ENCODE data around the gene NTF4. TPM values are rescaled to one million over a fixed set of nuclear protein-coding genes. Genes with fewer than 3 reads are reported as not detected.

Gene NTF4
- total and polyA plus RNA-seq, 2 of the 8 experiments (the other 6 are each of a cell fraction or from before 2014, with no cell fraction given): 3.1 to 6.5 TPM

DNA sequence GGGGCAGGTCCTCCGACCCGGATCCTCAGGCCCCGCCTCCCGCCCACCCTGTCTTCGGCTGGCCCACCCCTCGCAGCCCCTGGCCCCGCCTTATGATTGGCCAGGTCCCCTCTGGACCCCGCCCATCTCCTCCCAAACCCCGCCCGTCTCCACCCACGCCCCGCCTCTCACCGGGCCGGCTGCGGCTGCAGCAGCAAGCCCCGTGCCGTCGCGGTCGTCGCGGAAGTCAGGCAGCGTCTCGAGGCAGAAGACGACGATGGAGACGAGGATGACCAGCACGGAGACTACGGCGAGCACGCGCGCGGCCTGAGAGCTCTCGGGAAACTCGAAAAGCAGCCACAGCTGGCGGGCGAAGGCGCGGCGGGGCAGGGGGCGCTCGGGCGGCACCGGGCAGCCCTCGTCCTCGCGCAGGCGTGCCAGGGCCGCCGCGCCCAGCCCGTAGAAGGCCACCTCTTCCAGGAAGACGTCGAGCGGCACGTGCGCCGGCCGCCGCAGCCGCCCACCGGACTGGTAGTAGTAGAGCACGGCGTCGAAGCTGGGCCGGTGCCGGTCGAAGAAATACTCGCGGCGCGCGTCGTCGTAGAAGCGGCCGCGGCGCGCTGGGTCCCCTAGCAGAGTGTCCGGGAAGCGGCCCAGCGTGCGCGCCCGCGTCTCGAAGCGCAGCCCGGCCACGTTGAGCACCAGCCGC, 7.4 kb upstream of the NTF4 start:
- POLR2A ChIA-PET (ENCODE audit: partially characterized antibody): interaction anchor here (0.9 to 1.0 kb wide), 2 partner anchors 10 to 26 kb away, joined by 3 read pairs; no protein-coding TSS in a partner anchor
- no peak overlapping the region for H2BK20ac ChIP-seq (ENCODE audit: low read length)
- WGBS, 2 experiments (ENCODE audit: extremely low coverage in 1 of 2, insufficient coverage in 1 of 2, insufficient read length in 1 of 2, insufficient replicate concordance in 2 of 2, low coverage in 1 of 2, low lambda C conversion rate in 2 of 2, missing lambda C conversion rate in 1 of 2): 13% methylated on average over 42 of the region's 93 CpGs; no CpG with 5 or more reads in 1 of the 2 experiments
- H2BK120ac ChIP-seq (replicated peaks; ENCODE audit: low read depth, low read length): no peak overlapping the region
- H3K27me3 ChIP-seq (replicated peaks in 1 of 4; ENCODE audit: control insufficient read depth in 3 of 4, extremely low read depth in 1 of 4, insufficient read depth in 3 of 4, low read length in 3 of 4): peaks cover 26 to 63% (median 54%) of the 10 kb centered on the region in 4 experiments
- DNase-seq (ENCODE audit: low read depth in 1 of 2, low spot score in 2 of 2): peak in 1 of 2 experiments; percentile 95
- H3K4me1 ChIP-seq (replicated peaks in 1 of 4; ENCODE audit: control insufficient read depth in 3 of 4, insufficient read depth in 4 of 4, low read length in 3 of 4): peaks cover 0 to 2% (median 0%) of the 10 kb centered on the region in 4 experiments; a peak in 2 of 7 replicates
- no peaks in the 10 kb centered on the region for H4K20me1 ChIP-seq (replicated peaks in 1 of 2; ENCODE audit: control insufficient read depth in 1 of 2, insufficient read depth in 2 of 2, low read length in 2 of 2)
- no peak overlapping the region for H2AFZ ChIP-seq (ENCODE audit: low read length)
- H3K4me2 ChIP-seq (ENCODE audit: insufficient read depth in 1 of 2, low read depth in 2 of 2, low read length in 2 of 2): peak overlapping the region; percentile 21 to 60
- no peak overlapping the region for H3K4ac ChIP-seq (replicated peaks; ENCODE audit: insufficient read length, low read depth, low read length)
- H3K36me3 ChIP-seq (ENCODE audit: control insufficient read depth in 2 of 4, insufficient read depth in 4 of 4, low read length in 3 of 4): peaks cover 0 to 4% (median 0%) of the 10 kb centered on the region in 4 experiments; a peak in 1 of 8 replicates
- no peak overlapping the region for H3K23ac ChIP-seq (ENCODE audit: insufficient read length)
- peaks cover 0 to 5% of the 10 kb centered on the region in 2 experiments; a peak in 1 of 4 replicates for H3K9me3 ChIP-seq (ENCODE audit: insufficient read depth in 2 of 2, low read depth in 1 of 2, low read length in 1 of 2)
- no peak overlapping the region for H3K14ac ChIP-seq (ENCODE audit: insufficient read length)
- peak overlapping the region; percentile 81; the same call in 1 of the 2 replicates for H4K8ac ChIP-seq (ENCODE audit: extremely low read depth, insufficient read depth, low read length)
- H4K91ac ChIP-seq (replicated peaks; ENCODE audit: insufficient read length, low read length): no peak overlapping the region
- H3K9ac ChIP-seq (replicated peaks in 1 of 4; ENCODE audit: extremely low read depth in 1 of 4, low read depth in 3 of 4, low read length in 3 of 4): no peak overlapping the region
- H3K23me2 ChIP-seq (ENCODE audit: low read depth, low read length): no peaks in the 10 kb centered on the region; the same call in 1 of the 2 replicates
- CTCF ChIA-PET (ENCODE audit: partially characterized antibody): interaction anchor here (1.0 to 1.6 kb wide), 3 partner anchors 14 to 130 kb away, joined by 3 read pairs; partner anchors contain the start of gene CGB7
- H2AK5ac ChIP-seq (ENCODE audit: low read depth, low read length): no peak overlapping the region
- no peak overlapping the region for H2BK15ac ChIP-seq (ENCODE audit: low read length)
- no peak for FAIRE-seq
- no peaks in the 10 kb centered on the region for H3K79me1 ChIP-seq (ENCODE audit: low read depth, low read length)
- no peak overlapping the region for H3K27ac ChIP-seq (ENCODE audit: low read depth, low read length)
- no peak overlapping the region for H2BK12ac ChIP-seq (ENCODE audit: low read depth, low read length)
- no peak overlapping the region for H4K5ac ChIP-seq (ENCODE audit: insufficient read length, low read depth, low read length)
- H3K4me3 ChIP-seq (ENCODE audit: extremely low read depth in 1 of 4, insufficient read depth in 2 of 4, low read depth in 3 of 4, low read length in 4 of 4): peak overlapping the region in 2 of 4 experiments; percentile 2 to 50; a peak in 3 of 8 replicates
- no peaks in the 10 kb centered on the region for H3K79me2 ChIP-seq (ENCODE audit: control insufficient read depth in 1 of 2, insufficient read depth in 2 of 2, low read length in 2 of 2)
- no peak overlapping the region for H3K56ac ChIP-seq (replicated peaks; ENCODE audit: insufficient read length, low read depth, low read length)
- no peak overlapping the region; the same call in none of the 2 replicates for H3K18ac ChIP-seq (ENCODE audit: extremely low read depth, low read length)
- H2BK5ac ChIP-seq (ENCODE audit: low read depth, low read length): no peak overlapping the region
- TF ChIP-seq KDM4A (IDR thresholded peaks at IDR 0.05; ENCODE audit: low read depth, low read length, severe bottlenecking) (peak; percentile 72), CREB1 (IDR thresholded peaks at IDR 0.05) (no peak), SP4 (IDR thresholded peaks at IDR 0.05; ENCODE audit: low read length) (0 out of 2 replicates have a peak, but pooled peaks have one; percentile 66), RBBP5 (IDR thresholded peaks at IDR 0.05; ENCODE audit: borderline replicate concordance, low read depth, low read length) (no peak), EP300 (IDR thresholded peaks at IDR 0.05; ENCODE audit: borderline replicate concordance in 1 of 2, low read depth in 2 of 2, low read length in 2 of 2) (no peak), JUND (IDR thresholded peaks at IDR 0.05; ENCODE audit: low read length) (no peak), BCL11A (IDR thresholded peaks at IDR 0.05; ENCODE audit: low read depth in 2 of 2, low read length in 2 of 2) (no peak), RNF2 (IDR thresholded peaks at IDR 0.05; ENCODE audit: borderline replicate concordance, low read depth, low read length, missing control alignments, poor library complexity, severe bottlenecking) (peak; percentile 61), RXRA (IDR thresholded peaks at IDR 0.05; ENCODE audit: insufficient read depth, low read depth, low read length) (no peak), SUZ12 (IDR thresholded peaks at IDR 0.05; ENCODE audit: low read length) (peak; percentile 41)
- TF ChIP-seq, protein P1, sequence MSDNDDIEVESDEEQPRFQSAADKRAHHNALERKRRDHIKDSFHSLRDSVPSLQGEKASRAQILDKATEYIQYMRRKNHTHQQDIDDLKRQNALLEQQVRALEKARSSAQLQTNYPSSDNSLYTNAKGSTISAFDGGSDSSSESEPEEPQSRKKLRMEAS (IDR thresholded peaks at IDR 0.05): peak; percentile 97

All from H1 (cell line).